Activated naive CD4-positive, alpha-beta T cell treated with anti-CD3 and anti-CD28 coated beads, Interleukin-2, amount 50 U/mL, for 24 hours (primary cell): ENCODE results near the gene ZNF341.

Experiments
- H3K27ac Mint-ChIP-seq: one replicate; pipeline ENCODE4 v1.8.0; 2021; ENCODE audit warnings: mild to moderate bottlenecking, mixed read lengths
- H3K27me3 Mint-ChIP-seq: one replicate; pipeline ENCODE4 v1.8.0; 2021; ENCODE audit warnings: mixed read lengths
- H3K36me3 Mint-ChIP-seq: one replicate; pipeline ENCODE4 v1.8.0; 2021; ENCODE audit warnings: mixed read lengths
- H3K4me1 Mint-ChIP-seq: one replicate; pipeline ENCODE4 v1.8.0; 2021; ENCODE audit warnings: mixed read lengths
- H3K4me3 Mint-ChIP-seq: one replicate; pipeline ENCODE4 v1.8.0; 2021; ENCODE audit warnings: mild to moderate bottlenecking, mixed read lengths
- H3K9me3 Mint-ChIP-seq: one replicate; pipeline ENCODE4 v1.8.0; 2021; ENCODE audit warnings: mixed read lengths

The ZNF341 gene

GRCh38 chr20:33841436-33841799 is 109.6 kb downstream of the ZNF341 start:
- Mint-ChIP-seq H3K9me3 (no peaks in the 10 kb centered on the region), H3K4me1 (peaks cover 91% of the 10 kb centered on the region), H3K27me3 (no peaks in the 10 kb centered on the region), H3K27ac (peak overlapping the region; percentile 73), H3K36me3 (peaks cover 2% of the 10 kb centered on the region), H3K4me3 (no peak overlapping the region)
